Measurements from ENCODE around the gene IRF1. TPM values are rescaled to one million over a fixed set of nuclear protein-coding genes. Genes with fewer than 3 reads are reported as not detected.
A peak's percentile ranks its signal among the peaks of the same experiment; 100 is the strongest.

IRF1 gene
- total and polyA plus RNA-seq, 10 donors: 57.9 to 307 (median 160) TPM

GRCh38 chr5:132477784-132478365 lies 12.7 kb downstream of the IRF1 start:
- no peak overlapping the region for H3K4me3 ChIP-seq
- intact Hi-C loops (cut with DNase I; ENCODE audit: low total_unique reads): no loop called here
- peak overlapping the region; percentile 51 to 99 (median 78) for H3K27ac ChIP-seq
- peak; percentile 82 for DNase-seq
- H3K9me3 ChIP-seq: no peaks in the 10 kb centered on the region
- TF ChIP-seq CTCF (IDR thresholded peaks at IDR 0.05 in 8 of 11, conservative IDR thresholded peaks at IDR 0.05 in 3 of 11) (peak in 1 of 11 experiments; percentile 11), POLR2AphosphoS5 (IDR thresholded peaks at IDR 0.05) (peak; percentile 77 to 95 (median 79)), POLR2A (IDR thresholded peaks at IDR 0.05) (no peak)
- H3K27me3 ChIP-seq (replicated peaks in 1 of 7): no peaks in the 10 kb centered on the region
- 64 to 80% (median 76%) methylated on average over 6 to 10 of the region's 10 CpGs for WGBS, 5 donors
- H3K4me1 ChIP-seq: peaks cover 43 to 100% (median 82%) of the 10 kb centered on the region in 6 donors
- peaks cover 0 to 54% (median 17%) of the 10 kb centered on the region in 6 donors for H3K36me3 ChIP-seq

DNA sequence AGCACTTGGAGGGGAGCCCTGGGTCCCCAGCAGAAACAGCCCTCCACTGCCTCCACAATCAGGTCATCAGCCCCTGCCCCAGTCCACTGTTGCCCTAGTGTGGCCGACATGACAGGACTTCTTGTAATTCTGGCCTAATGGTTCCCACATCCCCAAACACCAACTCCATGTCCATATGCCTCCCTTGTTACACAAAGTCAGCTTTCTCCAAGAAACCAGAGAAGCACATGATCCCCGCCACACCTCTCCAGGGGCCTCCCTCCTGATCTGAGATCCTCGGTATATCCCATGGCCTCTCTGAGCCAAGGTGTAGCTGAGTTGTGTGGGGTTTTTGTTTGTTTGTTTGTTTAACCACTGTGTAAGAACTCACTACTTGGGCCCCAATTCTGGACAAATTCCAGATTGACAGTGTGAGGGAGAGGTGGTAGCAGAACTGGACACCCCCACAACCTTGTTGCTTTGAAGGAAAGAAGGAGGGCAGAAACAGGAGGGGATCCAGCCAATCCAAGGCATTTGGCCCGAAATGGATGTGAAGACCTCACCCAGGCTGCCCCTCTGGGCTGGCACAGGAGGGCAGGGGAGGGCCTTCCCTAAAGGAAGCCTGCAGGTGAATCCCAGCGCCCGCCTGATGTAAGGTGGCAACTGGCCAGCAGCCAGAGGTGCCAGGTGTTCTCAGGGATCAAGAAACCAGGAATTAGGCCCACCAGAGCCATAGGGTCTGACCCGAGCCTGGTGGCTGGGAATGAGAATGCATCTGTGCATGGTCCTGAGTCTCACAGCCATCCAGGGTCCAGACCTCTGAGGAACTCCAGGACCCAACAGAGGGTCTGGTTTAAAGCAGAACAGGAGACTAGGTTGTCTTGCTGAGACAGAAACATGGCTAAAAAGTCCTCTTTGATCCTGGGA lies 13.4 kb downstream of the IRF1 start:
- Histone ChIP-seq H3K9me3 (no peaks in the 10 kb centered on the region), H3K36me3 (peaks cover 0 to 47% (median 9%) of the 10 kb centered on the region in 6 donors), H3K4me1 (peaks cover 49 to 100% (median 85%) of the 10 kb centered on the region in 6 donors), H3K27me3 (replicated peaks in 1 of 7) (no peaks in the 10 kb centered on the region), H3K4me3 (no peak overlapping the region), H3K27ac (peak overlapping the region in 7 of 8 donors; percentile 52 to 99 (median 92))
- 84 to 95% (median 90%) methylated on average over 7 of the region's 7 CpGs for WGBS, 5 donors
- peak; percentile 80 for DNase-seq
- TF ChIP-seq POLR2A (IDR thresholded peaks at IDR 0.05): no peak
- peak in 3 of 11 experiments; percentile 7 to 34 (median 9) for TF ChIP-seq CTCF (IDR thresholded peaks at IDR 0.05 in 8 of 11, conservative IDR thresholded peaks at IDR 0.05 in 3 of 11)
- peak in 1 of 3 donors; percentile 11 for TF ChIP-seq POLR2AphosphoS5 (IDR thresholded peaks at IDR 0.05)
- intact Hi-C loops (cut with DNase I; ENCODE audit: low total_unique reads): no loop called here

- Histone ChIP-seq H3K4me1 (peaks cover 58 to 100% (median 87%) of the 10 kb centered on the region in 6 donors), H3K36me3 (peaks cover 0 to 38% (median under 1%) of the 10 kb centered on the region in 6 donors), H3K9me3 (no peaks in the 10 kb centered on the region), H3K4me3 (no peak overlapping the region), H3K27me3 (replicated peaks in 1 of 7) (no peaks in the 10 kb centered on the region), H3K27ac (peak overlapping the region; percentile 57 to 99 (median 90))
- WGBS, 5 donors: 85 to 92% (median 89%) methylated on average over 7 to 8 of the region's 8 CpGs
- no peak for TF ChIP-seq POLR2A (IDR thresholded peaks at IDR 0.05)
- TF ChIP-seq POLR2AphosphoS5 (IDR thresholded peaks at IDR 0.05): peak in 2 of 3 donors; percentile 35 to 45
- TF ChIP-seq CTCF (IDR thresholded peaks at IDR 0.05 in 8 of 11, conservative IDR thresholded peaks at IDR 0.05 in 3 of 11): no peak
- peak; percentile 68 for DNase-seq
- intact Hi-C loops (cut with DNase I; ENCODE audit: low total_unique reads): no loop called here
Observed at GRCh38 chr5:132475987-132476875, 14.3 kb downstream of the IRF1 start.
